Esophagus muscularis mucosa (tissue), 4 donors: ENCODE data around the gene PPP2R1A.

ENCODE experiments used
- CTCF ChIP-seq, 3 experiments: fragments of 200-600 bp in 2 of 3; fragments of 450-650 bp in 1 of 3; sonication (generic) in 2 of 3; IDR thresholded peaks; one replicate each; pipeline ENCODE4 v1.5.1; 2017 to 2019; ENCODE audit warnings: antibody characterized with exemption in 3 of 3, mild to moderate bottlenecking in 2 of 3, moderate library complexity in 1 of 3
- EP300 ChIP-seq: sonication (generic); formaldehyde crosslinking; IDR thresholded peaks from one replicate; pipeline ENCODE4 v1.6.1; 2017; ENCODE audit warnings: antibody characterized with exemption
- POLR2A ChIP-seq: fragments of 450-650 bp; IDR thresholded peaks from one replicate; pipeline ENCODE4 v1.6.1; 2017; ENCODE audit warnings: antibody characterized with exemption, moderate library complexity, mild to moderate bottlenecking, low read depth

DNA sequence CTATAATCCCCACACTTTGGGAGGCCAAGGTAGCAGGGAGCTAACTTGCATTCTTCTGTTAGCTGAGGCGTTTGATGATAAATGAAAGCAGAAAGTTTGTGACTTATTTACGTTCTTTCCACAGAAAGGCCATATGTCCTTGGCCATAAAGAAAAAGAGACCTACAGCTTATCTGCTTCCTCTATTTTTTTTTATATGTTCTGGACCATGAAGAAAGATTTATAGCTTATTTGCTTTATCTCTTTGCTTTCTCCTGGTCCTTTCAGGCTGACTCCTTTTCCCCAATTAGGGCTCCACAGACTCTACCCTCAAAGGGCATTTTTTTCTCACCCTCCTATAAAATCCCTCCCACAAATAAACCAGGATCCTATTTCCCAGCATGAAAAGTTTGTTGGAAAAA is 48.6 kb upstream of the PPP2R1A start:
- TF ChIP-seq CTCF (IDR thresholded peaks at IDR 0.05) (no peak), EP300 (no peak), POLR2A (no peak)
